Effector memory CD4-positive, alpha-beta T cell (primary cell): Measurements from ENCODE around the gene PLCXD1.

Experiments
- DNase-seq, 3 donors: peaks; one replicate each; pipeline ENCODE4 v3.0.0-alpha.2; 2020
- H3K27ac ChIP-seq: 2 replicates; pipeline ENCODE4 v1.7.0; 2013; ENCODE audit warnings: mild to moderate bottlenecking, low read length, moderate library complexity; ENCODE audit not compliant: insufficient read depth, poor library complexity, severe bottlenecking
- H3K27me3 ChIP-seq: replicated peaks from 2 replicates; pipeline ENCODE4 v1.7.0; 2013; ENCODE audit warnings: mild to moderate bottlenecking, low read length; ENCODE audit not compliant: insufficient read depth, control insufficient read depth, poor library complexity, severe bottlenecking
- H3K36me3 ChIP-seq: 2 replicates; pipeline ENCODE4 v1.7.0; 2013; ENCODE audit warnings: mild to moderate bottlenecking, low read length, moderate library complexity; ENCODE audit not compliant: control insufficient read depth, insufficient read depth
- H3K4me1 ChIP-seq: 2 replicates; pipeline ENCODE4 v1.7.0; 2013; ENCODE audit warnings: low read length, mild to moderate bottlenecking; ENCODE audit not compliant: control insufficient read depth, insufficient read depth, poor library complexity, severe bottlenecking
- H3K4me3 ChIP-seq: 2 replicates; pipeline ENCODE4 v1.7.0; 2013; ENCODE audit warnings: low read length, low read depth, mild to moderate bottlenecking; ENCODE audit not compliant: insufficient read depth, poor library complexity, severe bottlenecking
- H3K9me3 ChIP-seq: 2 replicates; pipeline ENCODE4 v1.7.0; 2013; ENCODE audit warnings: mild to moderate bottlenecking, low read length, moderate library complexity; ENCODE audit not compliant: control insufficient read depth

PLCXD1 gene

DNA sequence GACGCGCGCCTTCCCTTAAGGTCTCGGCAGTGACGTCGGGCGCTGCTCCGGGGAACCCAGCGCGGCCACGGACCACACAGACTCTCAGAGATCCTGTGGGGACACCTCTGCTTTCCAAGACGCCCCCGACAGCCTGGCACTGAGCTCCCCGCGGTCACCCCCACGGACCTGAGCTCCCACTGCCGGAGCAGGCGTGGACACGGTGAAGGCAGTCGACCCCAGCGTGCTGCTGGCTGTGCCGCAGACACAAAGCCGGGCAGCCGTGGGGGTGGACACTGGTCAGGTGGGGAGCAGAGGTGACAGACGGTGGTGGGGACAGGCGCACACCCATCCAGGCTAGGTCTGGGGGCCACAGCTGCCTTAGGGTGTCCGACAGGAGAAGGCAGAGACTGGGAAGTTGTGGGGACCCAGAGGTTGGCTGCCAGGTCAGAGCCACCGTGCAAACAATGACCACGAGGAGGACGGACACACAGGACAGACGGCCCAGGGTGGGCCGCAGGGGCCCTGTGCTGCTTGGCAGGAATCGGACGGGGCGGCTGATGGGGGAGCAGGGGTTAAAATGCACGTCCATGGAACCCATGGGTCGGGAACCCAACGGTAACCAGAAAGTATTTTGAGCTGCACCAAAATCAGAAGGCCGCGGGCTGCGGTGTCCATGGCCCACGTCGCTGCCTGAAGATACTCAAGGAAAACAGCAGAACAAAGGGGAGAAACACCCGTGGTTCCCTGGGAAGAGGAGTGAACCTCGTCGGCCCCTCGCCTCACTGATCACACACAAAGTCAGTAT is 54.0 kb downstream of the PLCXD1 start:
- DNase-seq = no peak
- Histone ChIP-seq H3K27me3 (peaks cover 3% of the 10 kb centered on the region), H3K27ac (no peak overlapping the region), H3K9me3 (no peaks in the 10 kb centered on the region), H3K4me3 (no peak overlapping the region), H3K4me1 (peaks cover 8% of the 10 kb centered on the region), H3K36me3 (no peaks in the 10 kb centered on the region)

DNA sequence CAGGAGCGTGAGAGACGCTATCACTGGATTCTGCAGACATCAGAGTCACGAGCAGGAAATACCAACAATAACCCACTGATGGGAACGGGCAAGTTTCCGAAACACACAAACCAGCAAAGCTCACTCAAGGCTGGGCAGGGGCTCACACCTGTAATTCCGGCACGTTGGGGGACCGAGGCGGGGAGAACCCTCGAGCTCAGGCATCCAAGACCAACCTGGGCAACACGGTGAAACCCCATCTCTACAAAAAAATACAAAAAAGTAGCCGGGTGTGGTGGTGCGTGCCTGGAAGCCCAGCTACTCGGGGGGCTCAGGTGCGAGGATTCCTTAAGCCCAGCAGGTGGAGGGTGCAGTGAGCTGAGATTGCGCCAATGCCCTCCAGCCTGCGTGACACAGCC is 54.6 kb downstream of the PLCXD1 start:
- Histone ChIP-seq H3K27ac (no peak overlapping the region), H3K9me3 (no peaks in the 10 kb centered on the region), H3K36me3 (no peaks in the 10 kb centered on the region), H3K4me3 (no peak overlapping the region), H3K4me1 (peaks cover 8% of the 10 kb centered on the region), H3K27me3 (peaks cover 3% of the 10 kb centered on the region)
- no peak for DNase-seq

DNA sequence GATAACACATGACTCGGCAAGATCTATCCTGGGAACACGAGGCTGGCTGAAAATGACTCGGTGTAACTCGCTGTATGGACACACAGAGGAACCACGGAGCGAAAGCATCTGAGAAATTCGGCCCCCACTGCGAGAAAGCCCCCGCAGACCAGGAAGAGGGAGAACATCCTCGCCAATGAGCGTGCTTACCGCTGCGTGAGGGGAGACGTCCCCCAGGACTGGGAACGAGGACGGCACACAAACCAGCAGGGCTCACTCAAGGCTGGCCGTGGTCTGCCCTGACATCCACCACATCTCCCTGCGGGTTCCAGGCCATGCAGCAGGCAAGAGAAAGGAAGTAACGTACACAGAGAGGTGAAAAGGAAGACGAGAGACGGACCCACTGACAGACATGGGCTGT is 55.0 kb downstream of the PLCXD1 start:
- no peaks in the 10 kb centered on the region for H3K36me3 ChIP-seq
- peaks cover 3% of the 10 kb centered on the region for H3K4me1 ChIP-seq
- H3K27ac ChIP-seq = no peak overlapping the region
- H3K27me3 ChIP-seq = peaks cover 3% of the 10 kb centered on the region
- DNase-seq = no peak
- no peak overlapping the region for H3K4me3 ChIP-seq
- no peaks in the 10 kb centered on the region for H3K9me3 ChIP-seq

DNA sequence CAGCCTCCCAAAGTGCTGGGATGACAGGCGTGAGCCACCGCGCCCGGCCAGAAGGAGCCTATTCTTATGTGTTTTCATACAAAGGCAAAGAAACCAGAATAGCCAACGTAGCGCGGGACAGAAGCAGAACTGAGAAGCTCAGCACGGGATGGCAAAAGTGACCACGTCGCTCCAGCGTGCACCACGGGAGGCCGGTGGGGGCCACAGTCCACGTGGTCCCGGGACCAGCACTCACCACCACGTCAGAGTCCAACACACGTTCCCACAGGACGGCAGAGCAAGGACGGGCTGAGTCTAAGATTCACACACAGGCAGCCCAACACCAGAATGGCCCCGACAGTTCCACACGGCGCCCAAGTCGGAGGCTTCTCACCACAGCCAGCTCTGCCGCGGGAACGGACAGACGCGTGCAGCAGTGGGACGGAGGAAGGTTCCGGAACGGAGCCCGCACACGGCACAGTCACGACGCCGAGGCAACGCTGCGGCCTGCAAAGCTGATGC is 56.2 kb downstream of the PLCXD1 start:
- no peaks in the 10 kb centered on the region for H3K4me1 ChIP-seq
- no peaks in the 10 kb centered on the region for H3K9me3 ChIP-seq
- no peaks in the 10 kb centered on the region for H3K36me3 ChIP-seq
- no peak for DNase-seq
- no peak overlapping the region for H3K27ac ChIP-seq
- H3K27me3 ChIP-seq = no peaks in the 10 kb centered on the region
- no peak overlapping the region for H3K4me3 ChIP-seq

DNA sequence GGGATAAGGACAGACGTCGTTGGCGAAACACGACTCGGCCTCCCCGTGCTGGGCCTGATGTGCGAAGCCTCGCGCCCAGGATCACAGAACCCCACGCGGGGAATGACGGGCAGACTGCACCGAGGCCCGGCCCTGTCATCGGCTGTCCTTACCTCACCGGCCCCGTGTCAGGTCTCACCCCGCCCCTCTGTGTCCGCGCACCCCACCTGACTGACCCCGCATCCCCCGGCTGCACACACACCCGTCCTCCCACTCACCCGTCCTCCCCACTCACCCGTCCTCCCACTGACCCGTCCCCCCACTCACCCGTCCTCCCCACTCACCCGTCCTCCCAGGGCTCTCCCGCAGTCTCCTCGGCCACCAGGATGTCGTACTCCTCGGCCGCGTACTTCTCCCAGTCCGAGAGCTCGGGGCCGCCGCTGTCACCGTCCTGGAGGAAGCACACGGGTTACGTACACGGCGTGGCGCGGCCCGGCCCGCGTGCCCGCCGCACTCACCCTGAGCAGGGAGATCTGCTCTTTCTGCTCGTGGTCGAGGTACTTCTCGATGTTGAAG is 57.2 kb downstream of the PLCXD1 start:
- Histone ChIP-seq H3K27me3 (no peaks in the 10 kb centered on the region), H3K9me3 (no peaks in the 10 kb centered on the region), H3K27ac (no peak overlapping the region), H3K36me3 (no peaks in the 10 kb centered on the region), H3K4me3 (no peak overlapping the region), H3K4me1 (no peaks in the 10 kb centered on the region)
- DNase-seq = no peak

DNA sequence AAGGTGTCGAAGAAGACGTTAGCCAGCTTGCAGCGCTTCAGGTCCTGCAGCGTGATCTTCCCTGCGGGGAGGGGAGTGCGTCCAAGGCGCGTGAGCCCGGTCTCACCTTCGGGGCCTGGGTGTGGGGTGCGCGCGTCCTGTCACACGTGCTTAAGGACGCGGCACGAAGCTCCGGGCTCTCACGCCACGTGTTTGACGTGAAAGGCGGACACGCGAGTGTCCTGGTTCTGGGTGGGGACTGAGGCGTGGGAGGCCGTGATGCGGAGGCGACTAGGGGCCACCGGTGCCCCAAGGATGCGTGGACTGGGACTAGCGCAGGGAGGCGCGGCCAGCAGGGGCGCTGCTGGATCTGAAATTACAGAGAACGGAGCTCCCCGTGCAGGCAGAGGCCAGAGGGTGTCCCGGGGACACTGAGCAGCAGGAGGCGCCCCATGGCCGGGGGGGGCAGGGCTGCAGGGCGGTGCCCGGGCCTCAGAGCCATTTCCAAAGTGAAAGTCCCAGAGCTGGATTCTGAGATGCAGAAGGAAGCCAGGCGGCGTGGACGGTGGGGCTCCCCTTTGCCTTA is 57.7 kb downstream of the PLCXD1 start:
- Histone ChIP-seq H3K27me3 (no peaks in the 10 kb centered on the region), H3K4me3 (no peak overlapping the region), H3K9me3 (no peaks in the 10 kb centered on the region), H3K36me3 (no peaks in the 10 kb centered on the region), H3K4me1 (no peaks in the 10 kb centered on the region), H3K27ac (no peak overlapping the region)
- DNase-seq = no peak

DNA sequence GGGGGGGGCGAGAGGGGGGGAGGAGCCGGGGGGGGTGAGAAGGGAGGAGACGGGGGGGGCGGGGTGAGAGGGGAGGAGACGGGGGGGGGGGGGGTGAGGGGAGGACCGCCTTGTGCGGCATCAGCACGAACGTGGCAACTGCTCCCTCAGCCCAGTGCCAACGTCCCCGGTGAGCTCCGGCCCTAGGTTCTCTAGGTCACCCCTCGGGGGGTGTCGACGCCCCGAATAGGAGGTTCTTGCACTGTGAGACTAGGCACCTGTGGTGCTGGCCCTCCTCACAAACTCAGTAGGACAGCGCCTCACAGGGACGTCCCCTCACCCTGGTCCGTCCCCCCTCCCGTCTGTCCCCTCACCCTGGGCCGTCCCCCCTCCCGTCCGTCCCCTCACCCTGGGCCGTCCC is 58.9 kb downstream of the PLCXD1 start:
- Histone ChIP-seq H3K36me3 (peaks cover 3% of the 10 kb centered on the region), H3K27me3 (no peaks in the 10 kb centered on the region), H3K4me1 (no peaks in the 10 kb centered on the region), H3K27ac (no peak overlapping the region), H3K9me3 (no peaks in the 10 kb centered on the region), H3K4me3 (no peak overlapping the region)
- DNase-seq = no peak

DNA sequence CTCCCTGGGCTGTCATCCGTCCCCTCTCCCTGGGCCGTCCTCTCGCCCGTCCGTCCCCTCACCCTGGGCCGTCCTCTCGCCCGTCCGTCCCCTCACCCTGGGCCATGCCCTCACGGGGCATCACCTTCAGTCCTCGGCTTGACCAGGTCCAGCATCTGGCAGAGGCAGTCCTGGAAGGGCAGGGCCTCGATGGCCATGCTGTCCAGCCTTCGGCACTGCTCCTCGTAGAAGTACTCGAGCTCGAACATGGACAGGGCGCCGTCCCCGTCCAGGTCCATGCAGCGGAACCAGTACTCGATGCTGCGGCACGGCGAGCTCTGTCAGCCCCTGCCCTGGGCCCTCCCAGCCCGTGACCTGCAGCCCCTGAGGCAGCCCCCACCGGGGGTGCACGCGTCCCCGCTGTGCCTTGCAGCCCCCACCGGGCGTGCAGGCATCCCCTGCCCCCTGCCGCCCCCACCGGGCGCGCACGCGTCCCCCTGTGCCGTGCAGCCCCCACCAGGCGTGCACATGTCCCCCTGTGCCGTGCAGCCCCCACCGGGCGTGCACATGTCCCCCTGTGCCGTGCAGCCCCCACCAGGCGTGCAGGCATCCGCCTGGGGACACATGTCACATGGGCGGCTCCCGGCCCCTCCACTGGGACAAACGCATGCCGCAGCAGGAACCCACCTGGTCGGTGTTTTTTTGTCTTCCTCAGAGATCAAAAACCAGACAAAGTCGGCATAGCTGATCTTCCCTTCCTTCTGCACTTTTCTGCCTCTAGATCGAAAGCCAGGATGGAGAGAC is 59.7 kb downstream of the PLCXD1 start:
- Histone ChIP-seq H3K27me3 (no peaks in the 10 kb centered on the region), H3K27ac (no peak overlapping the region), H3K36me3 (peaks cover 4% of the 10 kb centered on the region), H3K9me3 (no peaks in the 10 kb centered on the region), H3K4me3 (no peak overlapping the region), H3K4me1 (no peaks in the 10 kb centered on the region)
- DNase-seq = no peak

DNA sequence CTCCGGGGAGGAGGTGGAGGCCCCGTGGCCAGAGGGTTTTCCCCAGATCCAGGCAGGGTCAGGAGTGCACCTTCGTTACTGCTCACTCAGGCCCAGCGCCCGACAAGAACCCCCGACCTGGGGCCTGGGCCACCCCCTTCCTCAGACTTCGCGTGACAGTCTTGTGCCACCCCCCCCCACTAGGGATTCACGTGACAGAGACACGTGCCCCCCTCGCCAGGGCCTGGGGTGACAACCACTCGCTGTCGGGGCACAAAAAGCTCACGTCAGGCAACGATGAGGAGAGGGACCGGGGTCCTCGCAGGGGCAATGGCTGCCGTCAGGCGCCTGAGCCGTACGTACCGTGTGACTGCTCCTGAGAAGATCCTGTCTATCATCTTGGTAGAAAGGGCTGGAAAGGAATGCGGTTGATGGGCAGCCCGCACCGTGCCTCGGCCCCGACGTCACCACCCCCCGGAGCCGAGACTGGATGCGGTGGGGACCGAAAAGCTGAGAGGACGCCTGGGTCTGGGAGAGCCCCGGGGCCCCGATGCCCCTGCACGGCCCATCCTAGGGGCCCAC is 60.4 kb downstream of the PLCXD1 start:
- Histone ChIP-seq H3K27ac (no peak overlapping the region), H3K4me1 (no peaks in the 10 kb centered on the region), H3K27me3 (no peaks in the 10 kb centered on the region), H3K9me3 (no peaks in the 10 kb centered on the region), H3K4me3 (no peak overlapping the region), H3K36me3 (peaks cover 4% of the 10 kb centered on the region)
- no peak for DNase-seq
